Astrocyte of the hippocampus (primary cell): Measurements from ENCODE around the gene CLCA4.
A peak's percentile ranks its signal among the peaks of the same experiment; 100 is the strongest.
"Not testable (repeated sequence)": the region's sequence is repeated elsewhere in the genome, so short reads cannot be mapped to it uniquely, and the experiment has no call there.

Experiments
- DNase-seq: peaks from one replicate; pipeline ENCODE4 v3.0.0; 2011; ENCODE audit warnings: low read depth, low spot score

Gene CLCA4

GRCh38 chr1:86530211-86530845, 16.6 kb upstream of the CLCA4 start:
- no peak for DNase-seq

GRCh38 chr1:86537928-86538695, 8.8 kb upstream of the CLCA4 start:
- DNase-seq: no peak

DNA sequence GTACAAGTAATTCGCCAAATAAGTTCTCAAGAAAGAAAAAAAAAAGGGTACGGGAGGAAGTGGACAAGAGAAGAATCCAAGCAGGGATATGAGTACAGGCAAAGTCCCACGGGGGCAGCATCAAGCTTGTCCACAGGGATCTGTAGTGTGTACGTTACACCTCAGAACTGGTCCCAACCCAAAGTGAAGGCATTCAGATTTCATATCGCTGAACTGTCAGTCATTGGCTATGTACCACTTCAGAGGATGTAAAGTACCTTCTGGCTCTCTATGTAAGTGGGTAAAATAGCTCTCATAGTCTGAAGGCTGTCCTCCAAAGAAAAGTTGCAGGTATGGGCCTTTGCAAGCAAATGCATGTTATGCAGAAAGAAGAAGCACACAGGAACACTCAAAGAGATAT, 8.1 kb upstream of the CLCA4 start:
- no peak for DNase-seq

GRCh38 chr1:86541859-86542258, 5.0 kb upstream of the CLCA4 start:
- no peak for DNase-seq

- peak; percentile 27 for DNase-seq
These were observed 4.2 kb upstream of the CLCA4 start for GRCh38 chr1:86542631-86543030.

GRCh38 chr1:86548839-86549238, 2.0 kb downstream of the CLCA4 start:
- DNase-seq: no peak

DNA sequence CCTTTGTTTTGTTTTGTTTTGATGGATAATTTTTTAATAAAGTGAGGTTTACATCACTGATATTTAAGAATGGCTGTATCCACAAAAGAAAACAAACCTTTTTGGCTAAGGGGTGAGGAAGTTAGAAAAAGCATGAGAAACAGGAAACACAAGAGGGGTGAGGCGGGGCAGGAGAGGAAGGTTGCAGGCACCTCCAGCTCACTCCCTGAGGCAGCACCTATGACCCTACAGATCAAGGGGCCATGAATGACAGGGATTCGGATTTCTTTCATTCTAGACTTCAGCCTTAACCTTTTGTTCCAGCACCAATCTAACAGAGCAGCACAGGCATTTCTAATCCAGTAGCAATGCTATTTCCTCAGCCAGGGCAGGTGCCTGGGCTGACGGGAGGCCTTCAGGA, 4.4 kb downstream of the CLCA4 start:
- no peak for DNase-seq

DNA sequence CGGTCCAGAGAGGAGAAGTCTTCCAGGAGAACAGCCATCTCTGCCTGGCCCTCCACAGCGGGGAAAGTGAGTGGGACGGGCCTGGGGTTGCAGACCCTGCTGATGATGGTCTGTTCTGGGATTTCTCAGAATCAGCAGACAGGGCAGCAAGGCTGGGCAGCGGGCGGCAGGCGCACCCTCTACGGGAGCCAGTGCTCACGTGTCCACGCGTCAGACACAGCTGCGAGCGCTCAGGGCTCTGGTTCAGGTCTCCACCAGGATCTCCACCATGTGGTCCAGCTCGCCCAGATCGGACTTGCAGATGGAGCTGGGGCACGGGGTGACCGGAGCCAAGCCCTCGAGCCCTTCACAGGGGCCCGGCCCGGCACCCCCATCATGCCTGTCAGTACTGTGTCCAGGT, 5.5 kb downstream of the CLCA4 start:
- DNase-seq: no peak

- no peak for DNase-seq
These were observed 10.9 kb downstream of the CLCA4 start for GRCh38 chr1:86557739-86558138.

DNA sequence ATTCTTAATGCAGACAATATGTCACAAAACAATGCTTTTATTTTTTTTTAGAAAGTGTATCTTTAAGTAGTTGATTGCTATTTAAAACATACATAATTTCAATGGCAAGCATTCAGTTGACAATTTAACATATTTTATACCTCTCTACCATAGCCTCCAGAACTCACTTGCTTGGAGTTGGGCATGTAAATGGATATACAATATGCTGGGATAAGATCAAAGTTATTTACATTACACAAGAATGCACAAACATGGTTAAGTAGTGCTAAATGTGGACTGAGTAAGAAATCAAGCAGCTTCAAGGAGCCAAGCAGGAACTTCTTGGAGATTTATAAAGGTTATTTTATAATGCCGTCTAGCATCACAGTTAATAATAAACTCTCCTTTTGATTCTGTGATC, 17.0 kb downstream of the CLCA4 start:
- DNase-seq: no peak

DNA sequence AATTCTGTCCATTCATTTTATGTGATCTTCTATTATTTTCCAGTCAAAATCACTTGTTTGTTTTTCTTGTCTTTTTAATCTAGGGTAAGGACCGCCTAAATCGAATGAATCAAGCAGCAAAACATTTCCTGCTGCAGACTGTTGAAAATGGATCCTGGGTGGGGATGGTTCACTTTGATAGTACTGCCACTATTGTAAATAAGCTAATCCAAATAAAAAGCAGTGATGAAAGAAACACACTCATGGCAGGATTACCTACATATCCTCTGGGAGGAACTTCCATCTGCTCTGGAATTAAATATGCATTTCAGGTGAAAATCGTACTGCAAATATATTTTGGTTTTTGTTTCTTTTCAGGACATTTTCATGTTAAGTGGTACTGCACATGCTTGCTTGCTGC, 20.5 kb downstream of the CLCA4 start:
- no peak for DNase-seq

DNA sequence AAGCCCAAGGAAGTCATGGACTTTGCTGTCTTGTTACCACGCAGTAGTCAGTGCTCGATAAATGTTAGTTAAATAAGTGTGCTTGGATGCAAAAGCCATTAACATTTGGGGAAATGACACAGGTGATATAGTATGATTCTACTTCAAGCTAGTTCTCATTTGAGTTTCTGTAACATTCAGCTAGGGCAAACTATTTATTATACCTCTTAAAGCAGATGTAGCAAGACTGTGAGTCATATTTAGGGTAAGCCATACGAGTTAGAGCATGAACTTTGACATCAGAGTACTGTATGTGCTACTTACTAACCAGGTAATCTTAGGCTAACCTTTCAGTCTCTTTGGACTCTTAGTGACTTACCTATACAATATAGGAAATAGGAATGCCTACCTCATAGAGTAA, 21.0 kb downstream of the CLCA4 start:
- no peak for DNase-seq

DNA sequence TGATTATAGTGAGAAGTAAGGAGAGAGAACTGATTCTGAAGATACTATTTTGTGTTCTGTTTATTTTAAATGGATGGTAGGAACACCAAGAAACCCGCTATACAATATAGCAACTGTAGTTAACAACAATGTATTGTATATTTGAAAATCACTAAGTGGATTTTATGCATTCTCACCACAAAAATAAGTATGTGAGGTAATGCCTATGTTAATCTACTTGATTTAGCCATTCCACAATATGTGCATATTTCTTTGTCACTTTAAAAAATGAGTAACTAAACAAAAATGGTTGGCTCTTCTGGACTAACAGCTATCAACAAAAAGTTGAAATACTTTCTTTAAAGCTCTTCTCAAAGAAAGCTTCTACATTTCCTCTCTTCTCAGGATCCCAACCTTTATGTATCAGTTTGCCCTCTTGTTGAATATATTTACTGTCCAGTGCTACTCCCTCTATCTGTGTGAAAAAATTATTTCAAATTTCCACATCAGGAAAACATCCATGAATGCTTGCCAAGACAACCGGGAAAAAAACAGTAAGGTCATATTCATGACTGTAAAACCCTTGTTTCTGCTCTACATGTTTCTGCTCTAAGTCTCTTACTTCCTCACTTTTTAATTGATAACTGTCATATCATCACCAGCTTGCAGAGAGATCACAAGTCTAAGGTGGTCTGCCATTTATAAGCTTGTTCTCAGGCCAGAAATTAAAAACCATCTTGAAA, 27.0 kb downstream of the CLCA4 start:
- DNase-seq: no peak

GRCh38 chr1:86581231-86581630, 34.4 kb downstream of the CLCA4 start:
- DNase-seq: no peak

DNA sequence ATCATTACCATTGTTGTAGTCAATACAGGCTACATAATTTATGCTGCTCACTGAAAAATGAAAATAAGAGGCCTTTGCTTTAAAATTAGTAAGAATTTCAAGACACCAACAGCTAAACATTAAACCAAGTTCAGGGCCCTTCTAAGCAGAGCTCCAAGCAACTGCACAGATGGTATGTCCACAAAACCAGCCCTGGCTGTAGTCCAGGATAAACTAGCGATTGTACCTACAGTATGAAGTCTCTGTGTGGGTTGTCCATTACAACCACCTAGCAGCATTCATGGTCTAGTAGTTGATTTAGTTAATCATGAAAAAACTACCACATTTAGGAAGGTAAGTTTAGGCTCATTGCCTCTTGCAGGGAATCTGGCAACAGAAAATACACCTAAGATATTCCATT, 35.3 kb downstream of the CLCA4 start:
- DNase-seq: no peak

DNA sequence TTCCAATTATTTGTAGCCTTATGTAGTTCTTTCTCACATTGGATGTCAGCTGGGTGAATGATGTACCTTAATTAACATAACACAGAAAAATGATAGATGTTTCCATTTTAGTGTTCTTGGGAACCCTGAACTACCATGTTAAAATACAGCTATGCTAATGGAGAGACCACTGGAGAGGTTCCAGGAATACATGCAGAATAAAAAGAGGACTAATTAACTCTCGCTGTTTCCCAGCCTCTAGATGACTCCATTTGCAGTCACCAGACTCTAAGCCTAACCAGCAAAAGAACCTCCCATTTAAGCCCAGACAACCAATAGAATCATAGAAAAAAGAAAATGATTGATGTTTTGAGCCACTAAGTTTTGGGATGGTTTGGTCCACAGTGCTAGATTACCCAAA, 36.2 kb downstream of the CLCA4 start:
- DNase-seq: no peak

GRCh38 chr1:86583593-86583992, 36.7 kb downstream of the CLCA4 start:
- no peak for DNase-seq

DNA sequence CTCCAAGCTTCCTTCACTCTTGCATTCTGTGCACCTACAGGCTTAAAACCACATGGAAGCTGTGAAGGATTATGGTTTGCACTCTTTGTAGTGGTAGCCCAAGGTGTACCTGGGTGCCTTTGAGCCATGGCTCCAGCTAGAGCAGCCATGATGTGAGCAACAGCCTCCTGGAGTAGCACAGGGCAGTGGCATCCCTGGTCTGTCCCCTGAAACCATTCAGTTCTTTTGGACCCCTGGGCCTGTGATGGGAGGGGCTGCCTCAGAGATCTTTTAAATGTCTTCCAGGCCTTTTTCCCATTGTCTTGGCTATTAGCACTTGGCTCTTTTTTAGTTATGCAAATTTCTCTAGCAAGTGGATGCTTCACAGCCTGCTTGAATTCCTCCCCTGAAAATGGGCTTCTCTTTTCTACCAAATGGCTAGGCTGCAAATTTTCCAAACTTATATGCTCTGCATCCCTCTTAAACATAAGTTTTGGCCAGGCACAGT, 47.4 kb downstream of the CLCA4 start:
- DNase-seq: no peak

GRCh38 chr1:86596224-86596623, 49.3 kb downstream of the CLCA4 start:
- no peak for DNase-seq

DNA sequence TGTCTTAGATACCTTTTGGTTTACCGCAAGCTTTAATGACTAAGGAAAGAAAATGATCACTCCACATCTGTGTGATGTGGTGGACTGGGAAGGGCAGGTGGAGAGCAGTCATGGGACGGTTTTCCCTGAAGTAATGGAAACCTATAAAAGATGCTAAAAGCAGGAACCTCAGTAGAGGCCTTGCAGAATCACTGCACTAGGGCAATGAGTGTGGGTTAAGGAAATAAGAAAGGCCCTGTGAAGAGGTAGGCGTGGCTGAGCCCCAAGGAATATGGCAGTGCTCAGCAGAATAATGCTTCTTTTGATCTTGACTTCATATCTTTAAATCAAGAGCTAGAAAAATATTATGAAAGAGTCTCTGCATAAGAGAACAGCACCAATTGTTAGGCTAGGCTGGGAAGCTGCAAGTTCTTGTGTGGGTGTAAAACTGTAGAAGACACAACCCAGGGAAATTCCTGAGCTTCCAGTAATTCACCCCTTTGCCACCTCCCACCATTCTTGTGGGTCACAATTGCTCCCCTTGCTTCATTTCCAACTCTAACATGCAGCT, 49.9 kb downstream of the CLCA4 start:
- no peak for DNase-seq

DNA sequence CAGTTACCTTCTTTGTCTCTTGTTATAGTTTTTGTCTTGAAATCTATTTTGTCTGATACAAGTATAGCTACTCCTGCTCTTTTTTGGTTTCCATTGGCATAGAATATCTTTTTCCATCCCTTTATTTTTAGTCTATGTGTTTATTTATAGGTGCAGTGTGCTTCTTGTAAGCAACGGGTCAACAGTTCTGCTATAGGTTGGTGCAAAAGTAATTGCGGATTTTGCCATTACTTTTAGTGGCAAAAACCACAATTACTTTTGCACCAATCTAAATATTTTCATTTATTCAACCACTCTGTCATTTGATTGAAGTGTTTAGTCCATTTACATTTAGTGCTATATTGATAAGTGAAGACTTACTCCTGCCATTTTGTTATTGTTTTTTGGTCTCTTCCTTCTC, 59.2 kb downstream of the CLCA4 start:
- DNase-seq: not testable (repeated sequence)

GRCh38 chr1:86616433-86616832, 69.6 kb downstream of the CLCA4 start:
- DNase-seq: no peak
